HG02884 (cell line): Measurements from ENCODE around the gene HHLA2.

Experiments used
- ATAC-seq: cut with Tn5 transposase; IDR thresholded peaks from one replicate; pipeline ENCODE4 v1.9.1; 2021; ENCODE audit warnings: mild to moderate bottlenecking, moderate library complexity; ENCODE audit not compliant: unreplicated experiment

The HHLA2 gene

GRCh38 chr3:108391917-108392593 is 95.7 kb downstream of the HHLA2 start:
- ATAC-seq: no peak

GRCh38 chr3:108393128-108393900 is 97.0 kb downstream of the HHLA2 start:
- no peak for ATAC-seq

- ATAC-seq: no peak
Measured at GRCh38 chr3:108394016-108394415, 97.7 kb downstream of the HHLA2 start.

GRCh38 chr3:108394563-108394962 is 98.2 kb downstream of the HHLA2 start:
- ATAC-seq: no peak

GRCh38 chr3:108396336-108396735 is 100.0 kb downstream of the HHLA2 start:
- ATAC-seq: no peak

GRCh38 chr3:108398510-108398909 is 102.2 kb downstream of the HHLA2 start:
- no peak for ATAC-seq

- ATAC-seq: no peak
Measured at GRCh38 chr3:108401836-108402235, 105.5 kb downstream of the HHLA2 start.

- ATAC-seq: no peak
Measured at GRCh38 chr3:108403198-108403597, 106.8 kb downstream of the HHLA2 start.

GRCh38 chr3:108403686-108404345 is 107.5 kb downstream of the HHLA2 start:
- ATAC-seq: no peak

GRCh38 chr3:108404368-108404767 is 108.0 kb downstream of the HHLA2 start:
- no peak for ATAC-seq

- ATAC-seq: no peak
Measured at GRCh38 chr3:108406063-108406660, 109.8 kb downstream of the HHLA2 start.

- ATAC-seq: peak; percentile 77
Measured at GRCh38 chr3:108406661-108407206, 110.4 kb downstream of the HHLA2 start.

- no peak for ATAC-seq
Measured at GRCh38 chr3:108407886-108408285, 111.5 kb downstream of the HHLA2 start.

- no peak for ATAC-seq
Measured at GRCh38 chr3:108408883-108409799, 112.8 kb downstream of the HHLA2 start.

- ATAC-seq: no peak
Measured at GRCh38 chr3:108409800-108410178, 113.4 kb downstream of the HHLA2 start.

GRCh38 chr3:108410531-108410984 is 114.2 kb downstream of the HHLA2 start:
- no peak for ATAC-seq

GRCh38 chr3:108412121-108412750 is 115.9 kb downstream of the HHLA2 start:
- no peak for ATAC-seq

- no peak for ATAC-seq
Measured at GRCh38 chr3:108414007-108414406, 117.7 kb downstream of the HHLA2 start.

GRCh38 chr3:108415661-108416060 is 119.3 kb downstream of the HHLA2 start:
- no peak for ATAC-seq
